HS-5 (cell line): Measurements from ENCODE around the gene COL9A3.

Experiments
- DNase-seq: peaks from one replicate; pipeline ENCODE4 v3.0.0-alpha.2; 2012; ENCODE audit warnings: low read depth

Gene COL9A3

DNA sequence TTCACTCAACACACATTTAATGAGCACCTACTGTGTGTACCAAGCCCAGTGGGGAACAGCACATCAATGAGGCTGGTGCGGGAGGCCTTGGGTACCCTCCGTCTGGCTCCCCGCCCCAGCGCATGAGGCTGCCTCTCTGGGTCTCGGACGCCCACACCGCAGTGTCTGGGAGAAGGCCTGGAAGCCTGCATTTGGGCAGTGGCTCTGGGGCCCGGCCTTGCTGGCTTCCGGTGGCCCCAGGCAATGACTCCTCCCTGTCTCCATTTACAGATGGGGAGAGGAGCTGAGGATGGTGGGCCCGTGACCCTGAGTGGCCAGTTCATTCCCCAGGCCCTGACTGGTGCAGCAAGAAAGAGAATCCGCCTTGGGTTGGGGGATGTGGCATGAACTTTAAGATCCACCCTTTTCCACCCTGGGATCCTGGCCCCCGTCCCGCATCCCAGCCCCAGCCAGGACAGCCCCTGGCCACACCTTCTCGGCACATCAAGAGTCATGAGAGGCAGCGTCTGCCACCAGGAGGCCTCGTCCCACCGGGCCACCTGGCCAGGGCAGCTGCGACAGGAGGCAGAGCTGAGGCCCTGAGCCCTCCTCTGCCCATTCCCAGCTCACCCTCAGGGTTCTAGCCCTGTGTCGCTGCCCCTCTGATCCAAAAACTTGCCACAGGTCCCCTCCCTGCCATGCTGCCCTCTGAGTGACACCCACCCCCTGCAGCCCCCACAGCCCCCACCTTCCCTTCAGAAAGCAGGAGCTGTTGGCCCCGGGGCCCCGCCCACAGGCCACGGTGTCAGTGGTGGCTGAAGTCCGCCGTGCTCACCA lies 38.0 kb upstream of the COL9A3 start:
- no peak for DNase-seq

DNA sequence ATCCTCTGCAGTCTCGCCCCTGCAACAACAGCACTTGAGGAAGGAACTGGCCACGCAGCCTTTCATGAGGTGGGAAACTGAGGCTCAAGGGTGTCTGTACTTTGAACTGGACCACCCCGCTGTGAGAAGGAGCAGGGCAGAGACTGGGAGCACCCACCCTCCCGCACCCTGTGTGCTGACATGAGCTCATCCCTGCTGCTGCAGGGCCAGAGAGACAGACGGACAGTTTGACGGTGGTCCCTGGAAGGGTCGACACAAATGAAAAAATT lies 37.5 kb upstream of the COL9A3 start:
- no peak for DNase-seq

DNA sequence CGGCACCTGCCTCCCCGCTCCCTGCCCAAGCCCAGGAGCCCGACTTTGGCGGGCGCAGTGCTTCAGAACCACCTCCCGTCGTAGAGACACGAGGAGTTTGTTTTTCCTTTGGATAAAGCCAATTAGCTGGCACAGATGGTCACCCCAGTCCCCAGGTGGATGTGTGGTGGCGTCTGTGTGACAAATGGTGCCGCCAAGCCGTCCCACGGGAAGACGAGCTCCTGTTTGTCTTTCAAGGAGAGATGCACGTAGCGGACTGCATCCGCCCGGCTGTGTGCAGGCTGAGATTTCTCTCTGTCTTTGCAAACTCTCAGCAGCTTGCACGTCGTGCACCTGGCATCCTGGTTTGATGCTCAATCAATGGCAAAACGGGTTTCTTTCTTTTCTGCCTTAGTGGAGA lies 36.6 kb upstream of the COL9A3 start:
- no peak for DNase-seq

DNA sequence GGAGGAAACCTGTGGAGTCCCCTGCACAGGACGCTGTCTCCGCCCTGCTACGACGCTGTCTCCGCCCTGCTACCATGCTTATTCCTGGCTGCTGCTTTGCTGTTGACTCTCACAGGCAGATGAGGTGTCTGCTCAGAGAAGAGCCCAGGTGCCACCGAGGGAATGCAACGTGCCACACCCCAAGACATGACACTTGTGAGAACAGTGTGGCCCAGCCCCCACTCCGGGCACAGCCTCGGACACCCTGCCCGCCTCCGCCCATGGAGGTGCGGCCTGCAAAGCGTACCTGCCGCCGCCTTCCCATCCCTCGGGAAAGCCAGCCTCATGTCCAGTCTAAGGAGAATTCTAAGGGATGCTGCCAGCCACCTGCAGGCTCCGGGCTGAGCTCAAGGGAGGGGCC lies 36.2 kb upstream of the COL9A3 start:
- DNase-seq = no peak

DNA sequence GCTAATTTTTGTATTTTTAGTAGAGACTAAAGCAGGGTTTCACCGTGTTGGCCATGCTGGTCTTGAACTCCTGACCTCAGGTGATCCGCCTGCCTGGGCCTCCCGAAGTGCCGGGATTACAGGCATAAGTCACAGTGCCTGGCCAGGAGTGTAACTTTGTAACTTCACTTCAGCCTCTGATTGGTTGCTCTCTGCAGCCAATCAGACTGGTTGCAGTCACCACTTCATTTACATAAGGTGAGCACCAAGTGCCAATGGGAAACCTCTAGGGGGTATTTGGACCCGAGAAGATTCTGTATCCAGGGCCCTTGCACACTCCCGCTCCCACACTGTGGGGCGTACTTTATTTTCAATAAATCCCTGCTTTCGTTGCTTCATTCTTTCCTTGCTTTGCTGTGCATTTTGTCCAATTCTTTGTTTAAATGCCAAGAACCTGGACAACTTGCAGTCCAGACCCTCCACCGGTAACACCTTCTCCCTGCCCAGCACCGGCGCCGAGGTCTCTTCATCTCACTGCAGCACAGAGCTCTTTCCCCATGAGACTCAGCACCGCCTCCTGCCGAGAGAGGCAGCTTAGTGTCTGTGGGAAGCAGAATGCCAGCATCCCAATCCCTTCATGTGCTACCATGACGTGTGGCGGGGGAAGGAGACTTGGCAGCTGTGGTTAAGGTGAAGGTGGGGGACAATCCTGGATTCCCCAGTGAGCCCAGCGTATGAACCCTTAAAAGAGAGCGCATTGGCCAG lies 34.5 kb upstream of the COL9A3 start:
- DNase-seq = no peak

DNA sequence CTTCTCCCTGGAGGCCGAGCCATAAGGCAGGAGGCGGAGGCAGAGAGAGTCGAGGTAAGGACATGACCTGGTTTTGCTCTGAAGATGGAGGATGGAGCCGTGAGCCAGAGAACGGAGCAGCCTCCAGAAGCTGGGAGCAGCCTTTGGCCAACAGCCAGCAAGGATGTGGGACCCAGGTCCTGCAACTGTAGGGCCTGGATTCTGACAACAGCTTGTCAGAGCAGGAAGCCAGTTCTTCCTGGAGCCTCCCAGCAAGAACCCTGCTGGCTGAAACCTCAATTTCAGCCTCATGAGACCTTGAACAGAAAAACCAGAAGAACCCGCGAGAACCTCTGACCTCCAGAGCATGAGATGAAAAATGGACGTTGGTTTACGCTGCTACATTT lies 34.0 kb upstream of the COL9A3 start:
- DNase-seq = no peak

DNA sequence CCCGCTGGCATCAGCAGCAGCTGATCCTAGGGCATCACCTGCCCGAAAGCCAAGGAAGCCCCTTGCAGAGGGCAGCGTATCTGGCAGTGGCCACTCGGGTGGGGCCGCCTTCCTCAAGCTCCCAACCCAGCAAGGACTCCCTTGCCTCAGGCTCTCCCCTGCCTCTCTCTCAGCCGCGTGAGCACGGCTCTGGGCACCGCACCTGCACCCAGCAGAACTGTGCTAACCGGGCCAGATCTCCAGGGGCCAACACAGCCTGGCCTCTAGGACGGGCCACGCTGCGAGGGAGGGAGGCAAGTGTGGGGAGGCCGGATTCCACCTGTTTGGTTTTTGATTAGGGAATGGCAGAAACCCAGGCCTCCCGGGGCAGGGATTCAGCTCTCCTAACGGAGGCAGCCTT lies 32.4 kb upstream of the COL9A3 start:
- DNase-seq = no peak

DNA sequence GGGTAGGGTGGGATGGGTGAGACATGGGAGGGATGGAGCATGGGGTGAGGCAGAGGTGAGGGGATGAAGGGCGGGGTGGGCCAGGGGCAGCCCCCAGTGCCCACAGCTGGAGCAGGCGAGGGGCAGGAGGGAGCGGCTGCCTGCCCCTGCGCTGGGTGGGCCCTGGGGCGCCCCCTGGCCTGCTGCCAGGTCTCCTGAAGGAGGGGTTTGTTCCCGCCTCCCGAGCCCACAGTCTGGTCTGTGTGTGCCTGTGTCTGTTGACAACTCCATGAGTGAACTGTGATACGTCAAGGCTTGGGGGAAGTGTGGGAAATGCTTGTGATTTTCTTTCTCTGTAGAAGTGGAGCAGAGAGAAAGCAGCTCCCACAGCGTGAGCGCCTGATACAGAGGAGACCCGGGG lies 31.5 kb upstream of the COL9A3 start:
- DNase-seq = no peak

DNA sequence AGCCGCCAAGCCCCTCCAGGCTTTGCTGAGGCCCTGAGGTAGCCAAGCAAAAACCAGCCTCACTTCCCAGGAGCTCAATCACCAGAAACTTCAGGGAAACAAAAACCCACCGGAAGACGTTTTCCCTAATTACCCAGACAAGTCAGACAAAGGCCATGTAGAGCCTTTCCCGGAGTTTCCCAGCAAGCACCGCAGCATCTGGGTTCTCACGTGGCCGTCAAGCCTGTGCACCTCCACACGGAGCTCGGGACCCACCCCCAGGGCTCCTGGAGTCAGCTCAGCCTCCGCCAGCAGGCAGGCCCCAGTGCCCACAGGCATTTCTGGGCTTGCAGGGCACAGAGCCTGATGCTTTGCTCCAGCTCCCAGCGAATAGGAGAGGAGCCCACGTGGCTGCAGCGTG lies 30.7 kb upstream of the COL9A3 start:
- no peak for DNase-seq

DNA sequence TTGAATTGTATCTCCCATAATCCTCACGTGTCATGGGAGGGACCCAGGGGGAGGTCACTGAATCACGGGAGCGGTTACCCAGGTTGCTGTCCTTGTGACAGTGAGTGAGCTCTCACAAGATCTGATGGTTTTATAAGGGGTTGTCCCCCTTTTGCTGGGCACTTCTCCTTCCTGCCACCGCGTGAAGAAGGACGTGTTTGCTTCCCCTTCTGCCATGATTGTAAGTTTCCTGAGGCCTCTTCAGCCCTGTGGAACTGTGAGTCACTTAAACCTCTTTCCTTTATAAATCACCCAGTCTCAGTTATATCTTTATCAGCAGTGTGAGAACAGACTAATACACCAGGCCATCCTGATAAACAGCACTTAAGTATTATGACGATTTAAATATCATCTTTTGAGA lies 29.5 kb upstream of the COL9A3 start:
- DNase-seq = no peak

DNA sequence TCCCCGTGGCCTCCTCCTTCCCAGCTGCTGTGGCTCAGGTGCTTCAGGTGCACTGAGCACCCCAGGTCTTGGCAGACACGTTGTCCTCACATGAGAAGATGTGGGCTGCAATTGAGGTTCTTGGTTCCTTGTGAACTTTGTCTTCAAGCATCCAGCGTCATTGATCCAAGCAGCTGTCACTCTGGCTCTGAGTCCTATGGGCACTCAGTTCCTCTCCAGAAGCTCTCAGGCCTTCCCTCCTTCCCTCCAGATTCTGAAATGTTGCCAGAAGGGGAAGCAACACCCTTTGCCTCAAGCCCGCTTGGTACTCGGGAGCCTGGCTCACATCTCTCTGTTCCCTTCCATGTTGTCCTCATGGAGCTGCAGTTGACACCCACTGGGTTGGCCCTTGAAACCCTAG lies 29.0 kb upstream of the COL9A3 start:
- DNase-seq = no peak

DNA sequence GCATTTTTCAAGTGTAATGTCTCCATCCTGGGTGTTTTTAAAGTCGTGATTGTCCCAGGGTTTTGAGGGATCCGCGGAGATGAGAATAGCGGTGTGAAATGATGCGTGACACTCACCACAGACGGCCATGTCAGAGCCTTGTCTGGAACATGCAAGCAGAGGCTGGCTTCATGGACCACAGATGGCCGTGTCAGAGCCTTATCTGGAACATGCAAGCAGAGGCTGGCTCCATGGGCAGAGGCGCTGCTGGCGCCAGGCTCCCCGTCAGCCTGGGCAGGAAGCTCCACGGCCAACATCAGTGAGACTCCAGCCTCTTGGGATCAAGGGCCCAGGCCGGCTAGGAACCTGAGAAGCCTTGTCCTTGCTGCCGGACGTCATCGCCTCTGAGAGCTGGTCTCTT lies 28.2 kb upstream of the COL9A3 start:
- DNase-seq = no peak

DNA sequence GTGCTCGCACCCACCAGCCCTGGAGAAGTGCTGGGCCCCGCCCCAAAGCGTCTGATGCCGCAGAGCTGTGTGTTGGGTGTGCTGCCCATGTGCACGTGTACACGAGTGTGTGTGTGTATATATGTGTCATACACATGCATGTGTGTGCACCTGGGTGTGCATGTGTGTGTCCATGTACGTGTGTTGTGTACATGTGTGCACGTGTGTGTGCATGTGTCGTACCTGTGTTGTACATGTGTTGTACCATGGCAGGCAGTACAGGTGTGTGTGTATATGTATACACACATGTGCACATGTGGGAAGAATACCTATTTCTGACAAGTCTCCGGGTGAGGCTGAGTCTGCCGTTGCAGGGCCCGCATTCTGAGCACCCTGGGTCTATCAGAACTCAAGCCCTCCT lies 26.8 kb upstream of the COL9A3 start:
- no peak for DNase-seq

DNA sequence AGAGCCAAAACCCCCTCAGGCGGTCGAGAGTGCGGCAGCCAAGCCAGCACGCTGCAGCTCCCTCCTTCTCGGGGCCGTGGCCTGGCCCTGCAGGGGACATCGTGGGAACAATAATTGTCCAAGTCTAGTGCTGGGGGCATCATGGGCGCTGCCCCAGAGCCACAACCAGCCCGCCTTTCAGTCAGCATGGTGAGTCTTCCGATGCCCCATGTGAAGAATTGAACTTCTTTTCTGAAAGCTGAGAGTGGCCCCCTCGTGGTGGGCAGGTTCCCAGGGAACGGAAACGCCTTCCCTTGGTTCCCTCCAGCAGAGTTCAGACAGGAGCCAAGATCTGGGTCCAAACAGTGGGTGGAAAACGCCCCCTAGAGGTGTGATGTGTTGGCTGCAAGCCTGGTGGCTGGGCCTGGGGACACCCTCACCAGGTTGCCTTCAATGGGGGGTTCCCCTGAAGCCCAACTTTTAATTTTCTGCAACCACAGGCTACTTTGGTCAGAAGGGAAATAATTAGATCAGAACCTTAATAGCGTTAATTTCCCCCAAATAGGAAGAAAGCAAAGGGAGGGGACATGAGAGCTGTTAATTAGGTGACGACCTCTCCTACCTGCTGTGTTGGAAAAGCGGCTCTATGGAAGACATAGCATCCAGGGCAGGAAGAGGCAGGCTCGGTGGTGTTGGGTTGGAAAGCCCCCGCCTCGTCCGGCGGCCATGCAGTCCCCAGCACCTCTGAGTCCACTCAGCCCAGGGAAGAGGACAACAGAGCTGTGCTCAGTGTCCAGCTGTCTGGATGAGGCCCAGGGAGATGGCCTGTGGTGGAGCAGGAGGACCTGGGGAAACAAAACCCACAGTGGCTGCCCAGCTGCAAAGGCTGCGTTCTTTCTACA lies 25.3 kb upstream of the COL9A3 start:
- DNase-seq = peak; percentile 73

DNA sequence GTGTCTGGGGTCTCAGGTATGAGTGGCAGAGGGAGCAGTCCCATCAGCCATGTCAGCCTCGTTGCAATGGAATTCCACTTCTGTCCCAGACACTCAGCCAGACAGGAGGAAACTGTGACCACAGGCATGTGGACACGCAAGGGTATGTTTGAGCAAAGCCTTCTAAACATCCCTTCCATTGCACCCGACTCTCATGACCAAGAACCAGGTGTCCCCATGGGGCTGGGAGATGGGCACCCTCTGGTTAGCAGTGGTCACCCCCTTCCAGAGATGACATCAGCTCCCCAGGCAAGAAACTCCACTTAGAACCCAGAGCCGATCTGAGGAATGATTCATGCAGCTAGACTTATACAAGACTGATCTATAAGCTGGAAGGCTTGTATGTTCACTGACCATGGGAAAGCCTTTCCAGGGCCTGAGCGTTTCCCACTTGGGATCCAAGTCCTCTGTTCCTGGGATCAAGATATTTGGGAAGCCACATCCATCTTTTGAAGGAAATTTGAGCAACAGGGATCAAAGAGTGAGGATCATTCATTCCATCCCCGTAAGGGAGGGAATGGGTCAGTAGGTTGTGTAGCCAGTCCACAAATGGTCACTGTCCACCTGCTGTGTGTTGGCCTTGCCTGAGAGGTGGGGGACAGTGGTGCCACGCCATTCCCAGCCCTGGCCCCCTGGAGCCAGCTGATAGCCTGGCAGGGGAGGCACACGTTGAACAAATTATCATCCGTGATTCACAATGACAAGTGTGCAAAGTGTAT lies 24.5 kb upstream of the COL9A3 start:
- DNase-seq = peak; percentile 33

DNA sequence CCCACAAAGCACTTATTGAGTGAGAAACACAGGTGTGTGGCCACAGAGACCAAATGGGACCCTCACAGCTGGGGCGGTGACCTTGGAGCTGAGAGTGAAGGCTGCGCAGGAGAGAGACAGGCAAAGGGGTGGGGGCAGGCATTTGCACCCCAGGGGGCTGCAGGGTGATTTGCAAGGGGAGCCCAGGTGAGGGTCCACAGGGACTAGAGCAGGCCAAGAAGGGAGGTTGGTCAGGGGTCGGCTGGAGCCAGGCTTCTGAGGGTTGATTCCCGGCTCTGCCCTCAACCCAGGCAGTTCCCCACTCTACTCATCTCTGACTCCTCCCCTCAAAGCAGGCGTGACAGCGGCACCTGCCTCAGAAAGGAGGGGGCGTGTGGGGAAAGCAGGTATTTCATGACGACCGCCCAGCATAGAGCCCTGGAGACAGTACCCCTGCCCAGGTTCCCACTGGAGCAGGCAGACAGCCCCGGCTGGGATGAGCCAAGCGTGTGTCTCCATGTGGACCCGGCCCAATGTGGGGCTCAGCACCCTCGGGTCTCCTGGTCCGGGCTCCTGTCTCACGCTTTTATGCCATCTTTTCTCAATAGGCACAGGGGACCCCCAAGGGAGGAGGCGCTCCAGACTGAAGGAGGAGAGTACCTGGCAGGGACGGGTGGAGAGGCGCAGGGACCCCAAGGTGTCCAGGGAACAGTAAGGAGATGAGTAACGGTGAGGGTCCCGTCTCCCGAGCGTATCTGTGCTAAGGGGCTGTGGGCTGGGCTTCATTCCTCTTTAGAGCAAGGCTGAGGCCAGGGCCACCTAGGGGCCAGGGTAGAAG lies 23.7 kb upstream of the COL9A3 start:
- no peak for DNase-seq

DNA sequence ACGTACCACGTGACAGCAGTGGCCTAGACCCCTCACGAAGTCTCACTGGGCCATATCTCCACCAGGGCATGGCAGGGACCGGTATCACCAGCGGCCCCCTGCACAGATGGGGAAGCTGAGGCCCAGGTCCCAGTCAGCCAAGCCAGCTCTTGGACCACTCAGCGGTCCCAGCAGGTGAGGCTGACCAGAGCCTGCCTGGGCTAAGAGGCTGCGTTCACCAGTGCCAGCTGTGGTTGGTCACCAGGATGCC lies 23.2 kb upstream of the COL9A3 start:
- DNase-seq = no peak

DNA sequence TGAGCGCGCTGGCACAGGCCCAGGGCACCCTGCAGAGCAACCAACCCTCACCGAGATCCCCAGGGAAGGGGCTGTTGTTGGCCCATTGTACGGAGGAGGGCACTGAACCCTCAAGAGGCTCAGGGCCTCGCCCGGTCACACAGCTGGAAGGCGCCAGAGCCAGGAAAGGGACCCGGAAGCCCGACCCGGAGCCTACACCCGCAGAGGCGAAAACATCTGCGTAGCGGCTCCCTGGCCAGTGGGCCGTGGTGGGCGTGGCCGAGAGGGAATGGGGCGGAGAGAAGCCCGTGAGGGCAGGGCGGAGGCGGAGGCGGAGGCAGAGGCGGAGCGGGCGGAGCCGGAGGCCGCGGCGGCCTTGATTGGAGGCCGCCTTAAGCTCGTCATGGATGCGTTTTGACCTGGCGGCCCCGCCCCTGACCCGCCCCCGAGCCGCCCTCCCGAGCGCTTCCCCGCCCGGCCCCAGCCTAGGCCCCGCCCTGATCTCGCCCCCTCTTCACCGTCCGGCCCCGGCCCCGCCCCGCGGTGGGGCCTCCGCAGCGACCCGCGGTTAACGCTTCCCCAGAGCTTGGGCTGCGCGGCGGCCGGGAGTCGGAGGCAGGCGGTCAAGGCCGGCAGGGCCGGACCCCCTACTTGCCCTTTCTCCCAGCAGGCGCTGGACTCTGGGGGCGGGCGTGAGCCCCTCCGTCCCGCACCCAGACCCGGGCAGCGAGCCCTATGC lies 22.7 kb upstream of the COL9A3 start:
- peak; percentile 80 for DNase-seq

DNA sequence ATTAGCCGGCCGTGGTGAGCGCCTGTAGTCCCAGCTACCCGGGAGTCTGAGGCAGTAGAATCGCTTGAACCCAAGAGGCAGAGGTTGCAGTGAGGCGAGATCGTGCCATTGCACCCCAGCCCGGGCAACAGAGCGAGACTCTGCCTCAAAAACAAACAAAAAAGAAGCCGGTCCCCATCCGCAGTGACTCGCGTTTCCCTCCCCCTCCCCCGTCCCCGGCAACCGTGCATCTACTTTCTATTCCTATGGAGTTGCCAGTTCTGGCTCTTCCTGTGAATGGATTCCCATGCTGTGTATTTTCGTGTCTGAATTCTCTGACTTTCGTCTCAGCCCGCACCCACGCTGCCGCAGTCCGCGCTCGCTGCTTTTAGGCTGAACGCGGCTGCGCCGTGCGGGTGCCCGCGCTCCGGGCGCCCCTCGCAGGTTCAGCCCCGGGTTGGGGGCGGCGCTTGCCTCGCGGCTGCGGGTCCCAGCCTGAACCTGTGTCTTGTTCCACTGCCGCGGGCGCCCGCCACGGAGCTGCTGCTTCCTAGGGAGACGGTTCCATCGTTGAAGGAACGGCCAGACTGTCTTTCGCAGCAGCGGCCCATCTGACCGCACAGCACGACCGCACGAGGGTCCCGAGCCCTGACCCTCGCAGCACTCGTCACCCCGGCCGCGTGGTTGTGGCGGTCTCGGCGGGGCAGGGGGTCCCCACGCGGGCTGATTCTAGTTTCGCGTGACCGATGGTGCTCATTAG lies 21.7 kb upstream of the COL9A3 start:
- no peak for DNase-seq
